Ureter (tissue), 1 donor: ENCODE results near the gene MDGA2. TPM values are rescaled to one million over a fixed set of nuclear protein-coding genes. Genes with fewer than 3 reads are reported as not detected.
"Not testable (repeated sequence)": the region's sequence is repeated elsewhere in the genome, so short reads cannot be mapped to it uniquely, and the experiment has no call there.

Experiments
- DNase-seq: peaks from one replicate; pipeline ENCODE4 v3.0.0-alpha.2; 2020; ENCODE audit warnings: low spot score
- total RNA-seq: library from RNA; stranded (reverse); gene quantifications from one replicate; pipeline ENCODE4 v1.2.4, GENCODE V29; 2023
- donor health status: DM: yes; HTN: yes; CAD: no.

The MDGA2 gene
- total RNA-seq, 1 donor from 2014 or later: not detected

DNA sequence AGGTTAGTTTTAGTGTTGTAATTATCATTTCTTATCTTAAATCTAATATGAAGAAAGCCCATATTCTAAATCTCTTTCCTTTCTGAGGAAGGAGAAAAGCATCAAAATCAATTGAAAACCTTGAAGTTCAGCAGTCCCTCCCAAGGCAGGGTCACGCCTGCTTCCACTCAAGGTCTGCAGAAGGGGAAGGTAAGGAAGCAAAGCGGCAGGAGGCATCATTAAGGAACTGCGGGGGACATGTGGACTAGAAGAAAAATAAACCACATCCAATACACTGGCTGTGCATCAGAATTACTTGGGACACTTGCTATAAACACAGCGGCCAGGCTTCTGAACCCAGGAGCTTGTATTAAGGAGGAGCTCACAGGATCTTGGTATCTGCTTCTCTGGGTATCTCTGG is 759.9 kb downstream of the MDGA2 start:
- DNase-seq: not testable (repeated sequence)

GRCh38 chr14:46902837-46903236 is 772.6 kb downstream of the MDGA2 start:
- DNase-seq: no peak

GRCh38 chr14:46894476-46894875 is 780.9 kb downstream of the MDGA2 start:
- DNase-seq: no peak

GRCh38 chr14:46887144-46887543 is 788.3 kb downstream of the MDGA2 start:
- no peak for DNase-seq

DNA sequence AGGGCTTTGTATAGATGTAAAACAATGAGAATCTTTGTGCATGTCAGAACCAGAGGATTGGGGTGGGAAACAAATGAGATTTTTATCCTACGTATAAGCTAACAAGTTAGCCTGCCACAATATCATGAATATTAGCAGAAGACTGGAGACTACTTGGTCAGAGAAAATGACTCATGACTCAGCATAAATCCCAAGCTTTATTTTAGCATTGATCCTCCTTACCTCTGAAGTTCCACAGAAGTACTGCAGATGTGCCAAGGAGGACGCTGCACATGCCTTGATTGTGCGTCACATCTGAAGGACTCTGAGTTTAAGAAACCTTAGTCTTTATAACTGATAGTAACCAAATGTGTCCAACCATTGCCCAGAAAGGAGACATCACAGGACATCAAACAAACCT is 789.8 kb downstream of the MDGA2 start:
- DNase-seq: no peak

- no peak for DNase-seq
These were observed 813.7 kb downstream of the MDGA2 start for GRCh38 chr14:46861753-46862152.

- no peak for DNase-seq
These were observed 834.3 kb downstream of the MDGA2 start for GRCh38 chr14:46840944-46841720.

DNA sequence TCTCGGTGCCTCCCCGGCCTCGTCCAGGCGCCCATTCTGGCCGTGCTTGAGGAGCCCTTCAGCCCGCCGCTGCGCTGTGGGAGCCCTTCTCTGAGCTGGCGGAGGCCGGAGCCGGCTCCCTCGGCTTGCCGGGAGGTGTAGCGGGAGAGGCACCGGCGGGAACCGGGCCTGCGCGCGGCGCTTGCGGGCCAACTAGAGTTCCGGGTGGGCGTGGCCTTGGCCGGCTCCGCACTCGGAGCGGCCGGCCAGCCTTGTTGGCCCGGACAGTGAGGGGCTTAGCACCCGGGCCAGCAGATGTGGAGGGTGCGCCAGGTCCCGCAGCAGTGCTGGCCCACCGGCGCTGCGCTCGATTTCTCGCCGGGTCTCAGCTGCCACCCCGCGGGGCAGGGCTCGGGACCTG is 855.1 kb downstream of the MDGA2 start:
- DNase-seq: no peak

GRCh38 chr14:46819117-46819516 is 856.3 kb downstream of the MDGA2 start:
- DNase-seq: no peak

- no peak for DNase-seq
These were observed 857.3 kb downstream of the MDGA2 start for GRCh38 chr14:46818147-46818546.

DNA sequence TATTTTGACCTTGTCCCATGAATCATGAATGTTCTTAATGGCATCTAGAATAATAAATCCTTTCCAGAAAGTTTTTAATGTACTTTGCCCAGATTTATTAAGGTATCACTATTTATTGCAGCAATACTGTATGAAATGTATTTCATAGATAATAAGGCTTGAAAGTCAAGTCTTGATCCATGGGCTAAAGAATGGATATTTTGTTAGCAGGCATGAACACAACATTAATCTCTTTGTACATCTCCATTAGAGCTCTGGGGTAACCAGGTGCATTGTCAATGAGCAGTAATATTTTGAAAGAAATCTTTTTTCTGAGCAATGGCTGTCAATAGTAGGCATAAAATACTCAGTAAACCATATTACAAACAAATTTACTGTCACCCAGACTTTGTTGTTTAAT is 882.3 kb downstream of the MDGA2 start:
- DNase-seq: no peak
